Tibial nerve (tissue), 4 donors: ENCODE measurements around the gene FAHD1. TPM values are rescaled to one million over a fixed set of nuclear protein-coding genes. Genes with fewer than 3 reads are reported as not detected.

Experiments used
- DNase-seq, 2 donors: peaks; one replicate each; pipeline ENCODE4 v3.0.0-alpha.2; 2019; ENCODE audit warnings: low spot score in 2 of 2
- H3K27ac ChIP-seq, 4 donors: fragments of 200-600 bp; sonication (generic) in 3 of 4; one replicate each; pipeline ENCODE4 v1.5.1; 2017 to 2019; ENCODE audit warnings: mild to moderate bottlenecking in 1 of 4
- H3K27me3 ChIP-seq, 2 donors: fragments of 200-600 bp; sonication (generic) in 1 of 2; one replicate each; pipeline versions ENCODE4 v1.5.1 to v1.6.0; 2017 to 2019
- H3K36me3 ChIP-seq, 3 donors: fragments of 200-600 bp; sonication (generic); one replicate each; pipeline ENCODE4 v1.5.1; 2018 to 2019
- H3K4me1 ChIP-seq, 4 donors: fragments of 200-600 bp; sonication (generic) in 3 of 4; one replicate each; pipeline ENCODE4 v1.5.1; 2017 to 2019
- H3K4me3 ChIP-seq, 4 donors: fragments of 200-600 bp; sonication (generic) in 3 of 4; one replicate each; pipeline ENCODE4 v1.5.1; 2017 to 2019; ENCODE audit warnings: mild to moderate bottlenecking in 1 of 4, moderate library complexity in 1 of 4
- H3K9me3 ChIP-seq, 4 donors: fragments of 200-600 bp; sonication (generic) in 3 of 4; one replicate each; pipeline ENCODE4 v1.5.1; 2017 to 2019
- EP300 ChIP-seq, 2 donors: sonication (generic); formaldehyde crosslinking; IDR thresholded peaks; one replicate each; pipeline ENCODE4 v1.6.1; 2017; ENCODE audit warnings: antibody characterized with exemption in 2 of 2, mild to moderate bottlenecking in 1 of 2
- POLR2A ChIP-seq, 2 donors: fragments of 450-650 bp; IDR thresholded peaks; one replicate each; pipeline ENCODE4 v1.6.1; 2017; ENCODE audit warnings: antibody characterized with exemption in 2 of 2, mild to moderate bottlenecking in 2 of 2, moderate library complexity in 2 of 2
- WGBS, 2 donors: methylation state at CpG; one replicate each; pipeline ENCODE4 v1.1.5; 2018; 5-methylcytosine and 5-hydroxymethylcytosine counted together
- total RNA-seq, 4 donors: library from RNA; depleted of rRNA; stranded (reverse); fragments of >200 nt; gene quantifications; one replicate each; pipeline ENCODE4 v1.1.0, GENCODE V29; 2016
- TF ChIP-seq, protein P1 (sequence below), 5 experiments: fragments of 200-600 bp in 3 of 5; fragments of 450-650 bp in 2 of 5; sonication (generic) in 3 of 5; IDR thresholded peaks; one replicate each; pipeline ENCODE4 v1.5.1; 2016 to 2019; ENCODE audit warnings: antibody characterized with exemption in 5 of 5, mild to moderate bottlenecking in 3 of 5, moderate library complexity in 2 of 5

Gene FAHD1
- total RNA-seq, 4 donors from 2014 or later = 17.5 to 44.1 (median 33.7) TPM

DNA sequence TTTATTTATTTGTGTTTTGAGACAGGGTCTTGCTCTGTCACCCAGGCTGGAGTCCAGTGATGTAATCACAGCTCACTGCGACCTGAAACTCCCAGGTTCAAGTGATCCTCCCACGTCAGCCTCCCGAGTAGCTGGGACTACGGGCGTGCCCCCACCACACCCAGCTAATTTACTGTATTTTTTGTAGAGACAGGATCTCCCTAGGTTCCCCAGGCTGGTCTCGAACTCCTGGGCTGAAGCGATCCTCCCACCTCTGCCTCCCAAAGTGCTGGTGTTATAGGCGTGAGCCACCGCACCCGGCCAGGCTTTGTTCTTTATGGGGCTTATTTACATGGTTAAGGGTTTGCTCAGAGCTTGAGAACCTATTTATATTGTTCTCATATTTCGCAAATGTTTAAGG lies 50.8 kb downstream of the FAHD1 start:
- 62 to 65% methylated on average over 11 of the region's 11 CpGs for WGBS, 2 donors
- H3K36me3 ChIP-seq = no peaks in the 10 kb centered on the region
- no peak overlapping the region for H3K27ac ChIP-seq
- no peak for DNase-seq
- H3K9me3 ChIP-seq = no peaks in the 10 kb centered on the region
- H3K4me1 ChIP-seq = no peaks in the 10 kb centered on the region
- TF ChIP-seq EP300 (IDR thresholded peaks at IDR 0.05) = no peak
- TF ChIP-seq, protein P1, sequence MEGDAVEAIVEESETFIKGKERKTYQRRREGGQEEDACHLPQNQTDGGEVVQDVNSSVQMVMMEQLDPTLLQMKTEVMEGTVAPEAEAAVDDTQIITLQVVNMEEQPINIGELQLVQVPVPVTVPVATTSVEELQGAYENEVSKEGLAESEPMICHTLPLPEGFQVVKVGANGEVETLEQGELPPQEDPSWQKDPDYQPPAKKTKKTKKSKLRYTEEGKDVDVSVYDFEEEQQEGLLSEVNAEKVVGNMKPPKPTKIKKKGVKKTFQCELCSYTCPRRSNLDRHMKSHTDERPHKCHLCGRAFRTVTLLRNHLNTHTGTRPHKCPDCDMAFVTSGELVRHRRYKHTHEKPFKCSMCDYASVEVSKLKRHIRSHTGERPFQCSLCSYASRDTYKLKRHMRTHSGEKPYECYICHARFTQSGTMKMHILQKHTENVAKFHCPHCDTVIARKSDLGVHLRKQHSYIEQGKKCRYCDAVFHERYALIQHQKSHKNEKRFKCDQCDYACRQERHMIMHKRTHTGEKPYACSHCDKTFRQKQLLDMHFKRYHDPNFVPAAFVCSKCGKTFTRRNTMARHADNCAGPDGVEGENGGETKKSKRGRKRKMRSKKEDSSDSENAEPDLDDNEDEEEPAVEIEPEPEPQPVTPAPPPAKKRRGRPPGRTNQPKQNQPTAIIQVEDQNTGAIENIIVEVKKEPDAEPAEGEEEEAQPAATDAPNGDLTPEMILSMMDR (IDR thresholded peaks at IDR 0.05) = no peak
- no peak for TF ChIP-seq POLR2A (IDR thresholded peaks at IDR 0.05)
- peaks cover 0 to 88% of the 10 kb centered on the region in 2 donors for H3K27me3 ChIP-seq
- no peak overlapping the region for H3K4me3 ChIP-seq

DNA sequence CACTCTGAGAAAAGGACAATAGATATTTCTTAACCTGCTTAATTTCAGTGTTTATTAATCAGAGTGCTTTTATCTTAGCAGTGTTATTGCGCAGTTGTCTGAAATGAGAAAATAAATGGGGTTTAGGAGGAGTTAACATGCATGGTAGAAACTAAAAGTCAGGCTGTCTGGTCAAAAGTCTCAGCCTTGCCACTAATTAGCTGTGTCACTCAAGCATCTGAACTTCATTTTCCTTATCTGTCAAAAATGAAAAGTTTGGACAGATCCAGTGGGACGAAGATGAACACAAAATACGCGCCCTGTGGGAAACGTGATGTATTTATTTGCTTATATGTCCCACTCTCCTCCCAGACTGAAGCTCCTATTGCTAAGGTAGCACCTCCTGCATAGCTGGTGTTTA lies 51.2 kb downstream of the FAHD1 start:
- H3K4me1 ChIP-seq = no peaks in the 10 kb centered on the region
- H3K27me3 ChIP-seq = peaks cover 0 to 87% of the 10 kb centered on the region in 2 donors
- no peak overlapping the region for H3K27ac ChIP-seq
- H3K36me3 ChIP-seq = no peaks in the 10 kb centered on the region
- no peak for DNase-seq
- TF ChIP-seq EP300 (IDR thresholded peaks at IDR 0.05) = no peak
- no peak for TF ChIP-seq POLR2A (IDR thresholded peaks at IDR 0.05)
- TF ChIP-seq, protein P1 (IDR thresholded peaks at IDR 0.05) = no peak
- H3K9me3 ChIP-seq = no peaks in the 10 kb centered on the region
- no peak overlapping the region for H3K4me3 ChIP-seq
- WGBS, 2 donors = 82 to 83% methylated on average over 5 of the region's 5 CpGs

Other genes starting within 250 kb of the FAHD1 start
- gene IFT140, start 215.1 kb upstream of the FAHD1 start, total RNA-seq = 10 to 100 TPM; 26.8 to 49.5 (median 41.6) TPM
- gene CRAMP1, start 214.8 kb upstream of the FAHD1 start, total RNA-seq = 10 to 100 TPM; 11.6 to 30.6 (median 17.8) TPM
- gene JPT2, start 148.9 kb upstream of the FAHD1 start, total RNA-seq = 10 to 100 TPM; 15.0 to 28.9 (median 16.1) TPM
- gene MAPK8IP3, start 121.0 kb upstream of the FAHD1 start, total RNA-seq = 100 to 1,000 TPM in 2 of 4 donors, 10 to 100 TPM in 2; 92.6 to 188 (median 99.5) TPM
- gene NME3, start 55.7 kb upstream of the FAHD1 start, total RNA-seq = 100 to 1,000 TPM; 113 to 198 (median 128) TPM
- gene EME2, start 54.4 kb upstream of the FAHD1 start, total RNA-seq = 10 to 100 TPM; 13.2 to 41.4 (median 17.7) TPM
- 100 to 1,000 TPM in 1 of 4 donors, 10 to 100 TPM in 3; 58.1 to 121 (median 81.0) TPM for gene MRPS34, start 54.1 kb upstream of the FAHD1 start, total RNA-seq
- 100 to 1,000 TPM in 3 of 4 donors, 10 to 100 TPM in 1; 90.7 to 122 (median 112) TPM for gene SPSB3, start 44.6 kb upstream of the FAHD1 start, total RNA-seq
- gene NUBP2, start 44.2 kb upstream of the FAHD1 start, total RNA-seq = 10 to 100 TPM; 73.5 to 93.9 (median 87.4) TPM
- 1 to 10 TPM in 1 of 4 donors, under 1 TPM in 1, not detected in 2; 0.63 to 1.6 TPM for gene IGFALS, start 33.5 kb upstream of the FAHD1 start, total RNA-seq
- 100 to 1,000 TPM in 2 of 4 donors, 10 to 100 TPM in 2; 89.2 to 161 (median 100) TPM for gene HAGH, start 381 bp upstream of the FAHD1 start, total RNA-seq
- gene MEIOB, start 45.0 kb downstream of the FAHD1 start, total RNA-seq = not detected
- gene HS3ST6, start 91.2 kb downstream of the FAHD1 start, total RNA-seq = not detected
- gene MSRB1, start 116.0 kb downstream of the FAHD1 start, total RNA-seq = 10 to 100 TPM; 22.5 to 46.1 (median 30.3) TPM
- not detected for gene RPL3L, start 127.5 kb downstream of the FAHD1 start, total RNA-seq
- 100 to 1,000 TPM in 2 of 4 donors, 10 to 100 TPM in 2; 86.9 to 136 (median 116) TPM for gene NDUFB10, start 132.3 kb downstream of the FAHD1 start, total RNA-seq
- 1,000 to 10,000 TPM; 1,591 to 3,468 (median 1,745) TPM for gene RPS2, start 137.6 kb downstream of the FAHD1 start, total RNA-seq
- not detected for gene RNF151, start 139.7 kb downstream of the FAHD1 start, total RNA-seq
- gene TBL3, start 144.8 kb downstream of the FAHD1 start, total RNA-seq = 10 to 100 TPM; 37.6 to 70.8 (median 46.2) TPM
- gene NOXO1, start 154.3 kb downstream of the FAHD1 start, total RNA-seq = 1 to 10 TPM in 1 of 4 donors, not detected in 3; 3.9 TPM
- gene GFER, start 157.0 kb downstream of the FAHD1 start, total RNA-seq = 10 to 100 TPM; 13.4 to 20.2 (median 18.1) TPM
- 1 to 10 TPM in 1 of 4 donors, not detected in 3; 3.9 TPM for gene SYNGR3, start 162.8 kb downstream of the FAHD1 start, total RNA-seq
- gene ZNF598, start 182.6 kb downstream of the FAHD1 start, total RNA-seq = 10 to 100 TPM; 37.0 to 83.1 (median 49.2) TPM
- 1 to 10 TPM in 2 of 4 donors, not detected in 2; 3.0 to 3.1 TPM for gene NPW, start 192.6 kb downstream of the FAHD1 start, total RNA-seq
- gene NHERF2, start 199.7 kb downstream of the FAHD1 start, total RNA-seq = 10 to 100 TPM; 54.7 to 83.1 (median 64.9) TPM
- gene NTHL1, start 220.6 kb downstream of the FAHD1 start, total RNA-seq = 10 to 100 TPM; 22.8 to 56.7 (median 28.1) TPM
- gene TSC2, start 220.8 kb downstream of the FAHD1 start, total RNA-seq = 100 to 1,000 TPM in 2 of 4 donors, 10 to 100 TPM in 2; 75.4 to 507 (median 111) TPM